ENCODE measurements around the gene SHOC2.

The SHOC2 gene

GRCh38 chr10:110918643-110919348, 608 bp upstream of the SHOC2 start, which contains the start of gene BBIP1:
TSS of gene BBIP1 (minus strand) at chr10:110919180. CDS start at chr10:110918157, 1,023 bp downstream.
- DNase-seq (ENCODE audit: extremely low spot score): peak; percentile 90
- TF ChIP-seq, protein P1, sequence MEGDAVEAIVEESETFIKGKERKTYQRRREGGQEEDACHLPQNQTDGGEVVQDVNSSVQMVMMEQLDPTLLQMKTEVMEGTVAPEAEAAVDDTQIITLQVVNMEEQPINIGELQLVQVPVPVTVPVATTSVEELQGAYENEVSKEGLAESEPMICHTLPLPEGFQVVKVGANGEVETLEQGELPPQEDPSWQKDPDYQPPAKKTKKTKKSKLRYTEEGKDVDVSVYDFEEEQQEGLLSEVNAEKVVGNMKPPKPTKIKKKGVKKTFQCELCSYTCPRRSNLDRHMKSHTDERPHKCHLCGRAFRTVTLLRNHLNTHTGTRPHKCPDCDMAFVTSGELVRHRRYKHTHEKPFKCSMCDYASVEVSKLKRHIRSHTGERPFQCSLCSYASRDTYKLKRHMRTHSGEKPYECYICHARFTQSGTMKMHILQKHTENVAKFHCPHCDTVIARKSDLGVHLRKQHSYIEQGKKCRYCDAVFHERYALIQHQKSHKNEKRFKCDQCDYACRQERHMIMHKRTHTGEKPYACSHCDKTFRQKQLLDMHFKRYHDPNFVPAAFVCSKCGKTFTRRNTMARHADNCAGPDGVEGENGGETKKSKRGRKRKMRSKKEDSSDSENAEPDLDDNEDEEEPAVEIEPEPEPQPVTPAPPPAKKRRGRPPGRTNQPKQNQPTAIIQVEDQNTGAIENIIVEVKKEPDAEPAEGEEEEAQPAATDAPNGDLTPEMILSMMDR (IDR thresholded peaks at IDR 0.05; ENCODE audit: control extremely low read depth, extremely low read depth, low read depth, missing control alignments): no peak
- CTCF ChIA-PET: interaction anchor here (0.6 to 1.8 kb wide), 12 partner anchors 9 to 308 kb away, joined by 3 to 6 read pairs (median 4); no protein-coding TSS in a partner anchor
- POLR2A ChIA-PET: interaction anchor here (0.6 to 2.3 kb wide), 14 partner anchors 10 to 711 kb away, joined by 3 to 10 read pairs (median 5); no protein-coding TSS in a partner anchor

GRCh38 chr10:110919971-110920881, 822 bp downstream of the SHOC2 start:
- peak; percentile 23 for DNase-seq (ENCODE audit: extremely low spot score)
- CTCF ChIA-PET: interaction anchor here (0.7 to 1.3 kb wide), 2 partner anchors 26 to 91 kb away, joined by 3 to 4 read pairs; no protein-coding TSS in a partner anchor
- TF ChIP-seq, protein P1 (IDR thresholded peaks at IDR 0.05; ENCODE audit: control extremely low read depth, extremely low read depth, low read depth, missing control alignments): no peak
- POLR2A ChIA-PET: interaction anchor here (2.3 kb wide), 1 partner anchor 9 kb away, joined by 10 read pairs; no protein-coding TSS in a partner anchor

DNA sequence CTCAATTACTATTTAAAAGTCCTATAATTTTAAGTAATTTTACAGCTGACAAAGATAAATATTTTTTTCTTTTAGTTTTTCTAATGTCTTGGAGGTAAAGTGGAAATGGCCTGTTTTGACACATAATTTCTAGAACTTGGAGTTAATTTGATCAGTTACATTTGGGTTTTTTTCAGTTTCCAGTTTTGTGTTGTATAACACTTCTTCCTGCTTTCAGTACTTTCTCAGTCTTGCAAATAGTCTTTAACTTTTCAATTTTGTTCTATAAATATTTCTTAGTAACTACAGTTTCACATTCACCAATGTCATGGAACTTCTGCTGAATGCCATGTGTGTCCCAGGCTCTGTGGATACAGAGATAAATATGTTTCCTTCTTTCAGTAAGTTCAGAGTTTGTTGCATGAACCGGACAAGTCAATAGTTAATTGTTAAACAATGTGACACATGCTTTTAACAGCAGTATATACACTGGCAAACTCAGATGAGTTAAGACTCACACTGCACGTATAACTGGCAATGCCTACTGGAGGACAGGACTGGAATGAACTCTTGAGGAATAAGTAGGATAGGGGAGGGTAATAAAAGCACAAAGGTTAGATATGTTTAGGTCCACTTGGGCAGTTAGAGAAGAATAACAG, 4.6 kb downstream of the SHOC2 start:
- POLR2A ChIA-PET: no interaction called here
- TF ChIP-seq, protein P1 (IDR thresholded peaks at IDR 0.05; ENCODE audit: control extremely low read depth, extremely low read depth, low read depth, missing control alignments): no peak
- CTCF ChIA-PET: interaction anchor here (1.3 kb wide), 1 partner anchor 9 kb away, joined by 3 read pairs; no protein-coding TSS in a partner anchor
- no peak for DNase-seq (ENCODE audit: extremely low spot score)

DNA sequence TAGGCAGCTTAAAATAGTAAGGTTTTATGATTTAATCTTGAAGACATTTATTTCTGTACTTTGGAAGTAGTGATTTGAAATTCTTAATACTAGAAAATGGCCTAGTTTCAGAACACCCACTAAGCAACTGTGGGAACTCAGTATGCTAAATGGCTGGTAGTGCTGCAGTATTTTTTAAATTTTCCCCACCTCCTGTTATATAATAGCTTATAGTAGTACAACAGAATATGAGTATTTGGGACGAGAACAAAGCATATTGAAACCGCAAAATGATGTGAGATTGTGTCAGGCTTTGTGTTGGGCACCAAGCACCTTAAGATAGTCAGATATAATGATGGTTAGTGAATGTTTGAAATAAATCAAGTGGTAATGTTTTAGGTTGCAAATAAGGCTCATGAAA, 8.1 kb downstream of the SHOC2 start:
- ChIA-PET POLR2A (no interaction called here), CTCF (interaction anchor here (1.3 to 2.3 kb wide), 4 partner anchors 9 to 51 kb away, joined by 3 to 7 read pairs (median 5); partner anchors contain the start of gene BBIP1)
- DNase-seq (ENCODE audit: extremely low spot score): no peak
- TF ChIP-seq, protein P1 (IDR thresholded peaks at IDR 0.05; ENCODE audit: control extremely low read depth, extremely low read depth, low read depth, missing control alignments): no peak

GRCh38 chr10:110931769-110932381, 12.5 kb downstream of the SHOC2 start:
- no peak for DNase-seq (ENCODE audit: extremely low spot score)
- ChIA-PET POLR2A (no interaction called here), CTCF (interaction anchor here (0.8 kb wide), 1 partner anchor 13 kb away, joined by 3 read pairs; no protein-coding TSS in a partner anchor)
- TF ChIP-seq, protein P1 (IDR thresholded peaks at IDR 0.05; ENCODE audit: control extremely low read depth, extremely low read depth, low read depth, missing control alignments): no peak
